HL-60 (cell line): Measurements from ENCODE around the gene CA6.
A peak's percentile ranks its signal among the peaks of the same experiment; 100 is the strongest.

Experiments used
- DNase-seq, 2 experiments: peaks; one replicate each; pipeline ENCODE4 v3.0.0-alpha.2; 2010 to 2020; ENCODE audit warnings: low read depth in 1 of 2, low spot score in 1 of 2
- H3K27ac ChIP-seq: fragments of 250-450 bp; sonication (Bioruptor Pico); replicated peaks from 2 replicates; pipeline ENCODE4 v1.5.1; 2020; ENCODE audit warnings: mild to moderate bottlenecking, moderate library complexity
- H3K27me3 ChIP-seq: fragments of 250-450 bp; sonication (Bioruptor Pico); 2 replicates; pipeline ENCODE4 v1.5.1; 2021; ENCODE audit warnings: mild to moderate bottlenecking, moderate library complexity; ENCODE audit not compliant: insufficient read depth, poor library complexity, severe bottlenecking
- H3K4me3 ChIP-seq: replicated peaks from 2 replicates; pipeline ENCODE4 v1.5.1; 2011; ENCODE audit warnings: mild to moderate bottlenecking, control low read depth, low read length; ENCODE audit not compliant: insufficient read depth
- GABPA ChIP-seq: IDR thresholded peaks from 2 replicates; pipeline ENCODE4 v1.6.1; 2012; ENCODE audit warnings: low read depth
- POLR2AphosphoS5 ChIP-seq: IDR thresholded peaks from 2 replicates; pipeline ENCODE4 v1.6.1; 2012; ENCODE audit warnings: low read depth
- SPI1 ChIP-seq: IDR thresholded peaks from 2 replicates; pipeline ENCODE4 v1.6.1; 2012; ENCODE audit warnings: low read depth, mild to moderate bottlenecking, borderline replicate concordance
- TF ChIP-seq, protein P1 (sequence below): IDR thresholded peaks from 2 replicates; pipeline ENCODE4 v1.6.1; 2012; ENCODE audit warnings: low read depth; ENCODE audit not compliant: insufficient replicate concordance
- TF ChIP-seq, protein P2 (sequence below): IDR thresholded peaks from one replicate; pipeline ENCODE4 v1.5.1; 2011; ENCODE audit warnings: low read length, control low read depth, inconsistent platforms; ENCODE audit not compliant: insufficient read depth

Gene CA6

DNA sequence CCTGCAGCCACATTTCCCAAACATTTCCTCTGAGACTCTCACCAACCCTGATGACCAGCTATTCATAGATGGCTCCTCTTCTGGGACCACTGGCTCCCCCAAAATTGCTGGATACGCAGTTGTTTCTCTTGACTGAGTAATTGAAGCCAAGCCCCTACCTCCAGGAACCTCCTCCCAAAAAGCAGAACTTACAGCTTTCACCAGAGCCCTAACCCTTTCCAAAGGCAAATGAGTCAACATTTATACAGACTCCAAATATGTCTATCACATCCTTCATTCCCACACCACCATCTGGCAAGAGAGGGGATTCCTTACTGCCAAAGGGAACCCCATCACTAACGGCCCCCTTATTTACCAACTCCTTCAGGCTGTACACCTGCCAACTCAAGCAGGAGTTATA is 20.3 kb upstream of the CA6 start:
- TF ChIP-seq SPI1 = no peak
- TF ChIP-seq, protein P1, sequence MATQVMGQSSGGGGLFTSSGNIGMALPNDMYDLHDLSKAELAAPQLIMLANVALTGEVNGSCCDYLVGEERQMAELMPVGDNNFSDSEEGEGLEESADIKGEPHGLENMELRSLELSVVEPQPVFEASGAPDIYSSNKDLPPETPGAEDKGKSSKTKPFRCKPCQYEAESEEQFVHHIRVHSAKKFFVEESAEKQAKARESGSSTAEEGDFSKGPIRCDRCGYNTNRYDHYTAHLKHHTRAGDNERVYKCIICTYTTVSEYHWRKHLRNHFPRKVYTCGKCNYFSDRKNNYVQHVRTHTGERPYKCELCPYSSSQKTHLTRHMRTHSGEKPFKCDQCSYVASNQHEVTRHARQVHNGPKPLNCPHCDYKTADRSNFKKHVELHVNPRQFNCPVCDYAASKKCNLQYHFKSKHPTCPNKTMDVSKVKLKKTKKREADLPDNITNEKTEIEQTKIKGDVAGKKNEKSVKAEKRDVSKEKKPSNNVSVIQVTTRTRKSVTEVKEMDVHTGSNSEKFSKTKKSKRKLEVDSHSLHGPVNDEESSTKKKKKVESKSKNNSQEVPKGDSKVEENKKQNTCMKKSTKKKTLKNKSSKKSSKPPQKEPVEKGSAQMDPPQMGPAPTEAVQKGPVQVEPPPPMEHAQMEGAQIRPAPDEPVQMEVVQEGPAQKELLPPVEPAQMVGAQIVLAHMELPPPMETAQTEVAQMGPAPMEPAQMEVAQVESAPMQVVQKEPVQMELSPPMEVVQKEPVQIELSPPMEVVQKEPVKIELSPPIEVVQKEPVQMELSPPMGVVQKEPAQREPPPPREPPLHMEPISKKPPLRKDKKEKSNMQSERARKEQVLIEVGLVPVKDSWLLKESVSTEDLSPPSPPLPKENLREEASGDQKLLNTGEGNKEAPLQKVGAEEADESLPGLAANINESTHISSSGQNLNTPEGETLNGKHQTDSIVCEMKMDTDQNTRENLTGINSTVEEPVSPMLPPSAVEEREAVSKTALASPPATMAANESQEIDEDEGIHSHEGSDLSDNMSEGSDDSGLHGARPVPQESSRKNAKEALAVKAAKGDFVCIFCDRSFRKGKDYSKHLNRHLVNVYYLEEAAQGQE = no peak
- no peak for TF ChIP-seq POLR2AphosphoS5
- H3K4me3 ChIP-seq = no peak overlapping the region
- DNase-seq = peak in 1 of 2 experiments; percentile 63
- H3K27me3 ChIP-seq = no peaks in the 10 kb centered on the region
- H3K27ac ChIP-seq = no peak overlapping the region

DNA sequence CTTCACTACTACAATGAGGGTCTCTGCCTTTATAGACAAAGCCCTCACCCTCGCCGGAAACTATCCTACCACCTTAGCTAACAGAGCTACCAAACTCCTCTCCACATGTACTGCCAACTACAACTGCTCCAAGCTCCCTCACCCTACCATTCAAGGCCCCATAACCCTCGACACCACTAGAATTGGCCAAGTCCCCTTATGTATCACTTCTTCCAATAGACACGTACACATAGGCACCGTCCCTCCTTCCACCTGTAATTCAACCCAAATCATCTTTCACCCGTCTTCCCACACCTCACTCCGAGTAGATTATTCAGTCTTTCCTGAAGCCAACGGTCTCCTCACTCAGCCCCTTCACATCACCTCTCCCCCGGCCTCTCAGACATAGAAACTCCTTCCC is 19.7 kb upstream of the CA6 start:
- DNase-seq = no peak
- no peak for TF ChIP-seq POLR2AphosphoS5
- TF ChIP-seq, protein P2, sequence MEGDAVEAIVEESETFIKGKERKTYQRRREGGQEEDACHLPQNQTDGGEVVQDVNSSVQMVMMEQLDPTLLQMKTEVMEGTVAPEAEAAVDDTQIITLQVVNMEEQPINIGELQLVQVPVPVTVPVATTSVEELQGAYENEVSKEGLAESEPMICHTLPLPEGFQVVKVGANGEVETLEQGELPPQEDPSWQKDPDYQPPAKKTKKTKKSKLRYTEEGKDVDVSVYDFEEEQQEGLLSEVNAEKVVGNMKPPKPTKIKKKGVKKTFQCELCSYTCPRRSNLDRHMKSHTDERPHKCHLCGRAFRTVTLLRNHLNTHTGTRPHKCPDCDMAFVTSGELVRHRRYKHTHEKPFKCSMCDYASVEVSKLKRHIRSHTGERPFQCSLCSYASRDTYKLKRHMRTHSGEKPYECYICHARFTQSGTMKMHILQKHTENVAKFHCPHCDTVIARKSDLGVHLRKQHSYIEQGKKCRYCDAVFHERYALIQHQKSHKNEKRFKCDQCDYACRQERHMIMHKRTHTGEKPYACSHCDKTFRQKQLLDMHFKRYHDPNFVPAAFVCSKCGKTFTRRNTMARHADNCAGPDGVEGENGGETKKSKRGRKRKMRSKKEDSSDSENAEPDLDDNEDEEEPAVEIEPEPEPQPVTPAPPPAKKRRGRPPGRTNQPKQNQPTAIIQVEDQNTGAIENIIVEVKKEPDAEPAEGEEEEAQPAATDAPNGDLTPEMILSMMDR = no peak
- no peak for TF ChIP-seq GABPA
- TF ChIP-seq, protein P1 = no peak
- TF ChIP-seq SPI1 = no peak
- Histone ChIP-seq H3K4me3 (no peak overlapping the region), H3K27me3 (no peaks in the 10 kb centered on the region), H3K27ac (no peak overlapping the region)

DNA sequence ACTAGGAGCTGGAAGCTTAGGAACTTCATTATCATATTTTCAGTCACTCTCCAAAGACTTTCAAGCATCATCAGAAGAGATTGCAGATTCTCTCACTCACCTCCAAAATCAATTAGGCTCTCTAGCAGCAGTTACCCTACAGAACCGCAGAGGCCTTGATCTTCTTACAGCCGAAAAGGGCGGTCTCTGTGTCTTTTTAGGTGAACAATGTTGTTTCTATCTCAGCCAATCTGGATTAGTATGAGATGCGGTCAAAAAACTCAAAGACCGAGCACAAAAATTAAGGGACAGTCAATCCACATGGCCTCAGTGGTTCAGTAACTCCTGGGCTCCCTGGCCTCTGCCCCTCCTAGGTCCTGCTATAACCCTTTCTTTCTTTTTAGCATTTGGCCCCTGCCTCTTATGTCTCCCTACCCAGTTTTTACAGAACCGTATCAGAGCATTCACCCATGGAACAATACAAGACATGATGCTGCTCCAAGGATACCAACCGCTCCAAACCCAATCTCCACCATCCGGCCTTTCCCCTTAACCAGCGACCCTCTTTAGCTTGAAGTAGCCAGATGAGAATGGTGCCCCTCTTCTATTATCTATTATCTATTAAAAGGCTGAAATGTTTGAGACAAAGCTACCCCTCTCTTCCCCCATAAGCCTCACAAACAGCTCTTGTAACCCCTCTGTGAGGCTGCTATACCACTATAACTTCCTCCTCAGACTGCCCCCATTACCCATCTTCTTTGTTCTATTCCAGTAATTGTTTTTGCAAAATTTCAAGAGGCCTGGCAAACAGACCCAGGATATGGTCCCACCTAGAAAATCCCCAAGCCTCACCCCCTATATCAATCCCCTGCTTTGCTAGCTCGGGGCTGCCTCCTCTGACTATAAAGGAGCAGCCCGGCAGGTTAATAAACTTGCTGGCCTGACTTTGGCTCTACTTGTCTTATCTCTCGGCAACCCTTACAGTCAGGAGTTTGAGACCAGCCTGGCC is 18.7 kb upstream of the CA6 start:
- no peak for TF ChIP-seq POLR2AphosphoS5
- no peak for TF ChIP-seq GABPA
- TF ChIP-seq SPI1 = no peak
- TF ChIP-seq, protein P2 = no peak
- TF ChIP-seq, protein P1 = no peak
- DNase-seq = no peak
- no peak overlapping the region for H3K27ac ChIP-seq
- no peaks in the 10 kb centered on the region for H3K27me3 ChIP-seq
- no peak overlapping the region for H3K4me3 ChIP-seq
